HepG2 (cell line): ENCODE data around the gene GON4L. TPM values are rescaled to one million over a fixed set of nuclear protein-coding genes. Genes with fewer than 3 reads are reported as not detected.

ENCODE experiments used
- ATAC-seq: fragments of 200-7000 bp; cut with Tn5 transposase; 3 replicates; pipeline ENCODE4 v1.9.1; 2020; ENCODE audit warnings: mild to moderate bottlenecking, moderate library complexity
- BruUV-seq: library from RNA; stranded (reverse); fragments of 400-500 nt; replicated peaks from 2 replicates; lab custom pipeline; 2021; lab: Mats Ljungman, UMichigan
- CTCF ChIA-PET: fragments of 300-600 bp; formaldehyde crosslinking; extraction: SDS; loops from one replicate; lab custom pipeline; 2021; ENCODE audit warnings: low total read pairs, inconsistent platforms, low intra/inter-chr PET ratio; lab: Yijun Ruan, JAX
- POLR2A ChIA-PET: fragments of 350-600 bp; sonication (Branson Sonifier 250); formaldehyde crosslinking; loops from one replicate; lab custom pipeline; 2020; ENCODE audit warnings: antibody characterized with exemption, inconsistent platforms; lab: Yijun Ruan, JAX
- DNase-seq: peaks from one replicate; pipeline ENCODE4 v3.0.0-alpha.2; 2015; ENCODE audit warnings: low spot score
- FAIRE-seq: peaks from 3 replicates; lab custom pipeline; 2011; peaks lifted over from hg19 to GRCh38; lab: Jason Lieb, UNC
- H2AFZ ChIP-seq: one replicate; pipeline ENCODE4 v1.6.1; 2011; ENCODE audit warnings: low read length, inconsistent platforms
- H3K27ac ChIP-seq: fragments of 300-600 bp; 3 replicates; pipeline ENCODE4 v1.8.0; 2011; ENCODE audit warnings: mixed run types, mild to moderate bottlenecking, mixed read lengths, low read length, inconsistent platforms; ENCODE audit not compliant: insufficient read depth; ENCODE audit errors: extremely low read length
- H3K27me3 ChIP-seq, 2 experiments: fragments of 200-600 bp in 1 of 2; 2 replicates in 1 of 2; 3 replicates in 1 of 2; pipeline versions ENCODE4 v1.6.0 to v1.8.0; 2011; ENCODE audit warnings: low read length in 2 of 2, mild to moderate bottlenecking in 2 of 2, moderate library complexity in 2 of 2, inconsistent platforms in 1 of 2; ENCODE audit not compliant: insufficient read depth in 2 of 2, control insufficient read depth in 1 of 2
- H3K36me3 ChIP-seq, 2 experiments: fragments of 200-600 bp in 1 of 2; replicated peaks in 1 of 2; 2 replicates in 1 of 2; 3 replicates in 1 of 2; pipeline versions ENCODE4 v1.5.1 to v1.8.0; 2011; ENCODE audit warnings: low read length in 2 of 2, inconsistent platforms in 1 of 2; ENCODE audit not compliant: insufficient read depth in 2 of 2, control insufficient read depth in 1 of 2
- H3K4me1 ChIP-seq: 2 replicates; pipeline ENCODE4 v1.5.1; 2012; ENCODE audit warnings: low read length, inconsistent platforms; ENCODE audit not compliant: insufficient read depth
- H3K4me2 ChIP-seq: 2 replicates; pipeline ENCODE4 v1.6.0; 2011; ENCODE audit warnings: low read depth, low read length, inconsistent platforms
- H3K4me3 ChIP-seq, 3 experiments: fragments of 200-600 bp in 1 of 3; sonication (generic), shearing (Covaris generic) in 1 of 3; replicated peaks in 1 of 3; 2 replicates each; pipeline ENCODE4 v1.5.1; 2011 to 2016; ENCODE audit warnings: low read length in 3 of 3, inconsistent platforms in 2 of 3, low read depth in 2 of 3, mild to moderate bottlenecking in 2 of 3, control low read depth in 1 of 3, mixed read lengths in 1 of 3; ENCODE audit not compliant: insufficient read depth in 1 of 3
- H3K79me2 ChIP-seq: one replicate; pipeline ENCODE4 v1.6.1; 2011; ENCODE audit warnings: low read length, inconsistent platforms; ENCODE audit not compliant: insufficient read depth
- H3K9ac ChIP-seq: 2 replicates; pipeline ENCODE4 v1.6.0; 2011; ENCODE audit warnings: mild to moderate bottlenecking, low read depth, low read length, inconsistent platforms; ENCODE audit not compliant: insufficient read depth
- H3K9me3 ChIP-seq: 2 replicates; pipeline ENCODE4 v1.5.1; 2012; ENCODE audit warnings: mild to moderate bottlenecking, low read length
- H4K20me1 ChIP-seq: 2 replicates; pipeline ENCODE4 v1.6.0; 2011; ENCODE audit warnings: inconsistent platforms, mild to moderate bottlenecking, low read length, moderate library complexity; ENCODE audit not compliant: insufficient read depth
- ARNT2 ChIP-seq: sonication (generic); formaldehyde crosslinking; IDR thresholded peaks from 2 replicates; pipeline ENCODE4 v1.8.0; 2022; ENCODE audit warnings: mild to moderate bottlenecking, low read depth, missing genetic modification reagents, moderate library complexity
- CCAR2 ChIP-seq: fragments of 200-400 bp; formaldehyde crosslinking; optimal IDR thresholded peaks from 2 replicates; pipeline ENCODE3; 2018; ENCODE audit warnings: low read depth, mild to moderate bottlenecking, low read length, moderate library complexity
- CREM ChIP-seq, 2 experiments: sonication (generic) in 1 of 2; formaldehyde crosslinking in 1 of 2; IDR thresholded peaks; 2 replicates each; pipeline versions ENCODE4 v1.4.0 to v1.6.1; 2016 to 2020; ENCODE audit warnings: antibody characterized with exemption in 1 of 2, mild to moderate bottlenecking in 1 of 2, missing genetic modification reagents in 1 of 2
- MED1 ChIP-seq: sonication (generic); formaldehyde crosslinking; IDR thresholded peaks from 2 replicates; pipeline ENCODE4 v1.4.0; 2020; ENCODE audit warnings: missing genetic modification reagents
- NFATC3 ChIP-seq: sonication (generic); formaldehyde crosslinking; IDR thresholded peaks from 2 replicates; pipeline ENCODE4 v1.5.1; 2020; ENCODE audit warnings: mild to moderate bottlenecking, missing genetic modification reagents
- SRSF9 ChIP-seq: fragments of 200-400 bp; formaldehyde crosslinking; IDR thresholded peaks from 2 replicates; pipeline ENCODE4 v1.6.1; 2018; ENCODE audit warnings: borderline replicate concordance, mild to moderate bottlenecking, low read depth, low read length; ENCODE audit not compliant: insufficient read depth, poor library complexity, severe bottlenecking
- WIZ ChIP-seq: sonication (generic); formaldehyde crosslinking; IDR thresholded peaks from 2 replicates; pipeline ENCODE4 v1.5.1; 2020; ENCODE audit warnings: mild to moderate bottlenecking, missing genetic modification reagents
- ZNF564 ChIP-seq: sonication (generic); formaldehyde crosslinking; IDR thresholded peaks from 2 replicates; pipeline ENCODE4 v1.8.1; 2023; ENCODE audit warnings: mild to moderate bottlenecking, missing genetic modification reagents
- ZNF674 ChIP-seq: sonication (generic); formaldehyde crosslinking; IDR thresholded peaks from 2 replicates; pipeline ENCODE4 v1.5.0; 2020; ENCODE audit warnings: low read depth, mild to moderate bottlenecking, missing genetic modification reagents
- WGBS: methylation state at CpG from one replicate; pipeline ENCODE4 v1.1.6; 2017; ENCODE audit warnings: low lambda C conversion rate; 5-methylcytosine and 5-hydroxymethylcytosine counted together
- in situ Hi-C: cut with HindIII; loops from 2 replicates; pipeline ENCODE4 v1.10.0; 2017; ENCODE audit warnings: low pct_unique_long_range_greater_than_20kb; ENCODE audit not compliant: extremely low pct_ligation_motif_present
- intact Hi-C: fragments of 100-400 bp; cut with micrococcal nuclease; formaldehyde crosslinking; loops from one replicate; pipeline ENCODE4 v1.10.0; 2022; ENCODE audit not compliant: unreplicated experiment
- polyA plus RNA-seq, 8 experiments: library from polyadenylated mRNA; depleted of rRNA in 3 of 8; stranded (reverse) in 7 of 8; unstranded in 1 of 8; fragments of >200 nt; fragmentation: Illumina TruSeq in 4 of 8; extraction: Trizol in 4 of 8; gene quantifications; 2 replicates each; pipeline versions ENCODE4 v1.2.1 to v1.2.3, GENCODE V29; 2011 to 2016; ENCODE audit warnings: low read depth in 4 of 8, missing spikeins in 1 of 8, mixed read lengths in 1 of 8; ENCODE audit not compliant: insufficient read depth in 1 of 8
- total RNA-seq, 5 experiments: library from RNA; depleted of rRNA; stranded (reverse); fragments of >200 nt; fragmentation: Illumina TruSeq; extraction: Trizol; gene quantifications; 2 replicates each; pipeline ENCODE4 v1.2.3, GENCODE V29; 2016; ENCODE audit warnings: low read depth in 1 of 5
- TF ChIP-seq, protein P1 (sequence below): sonication (generic); formaldehyde crosslinking; IDR thresholded peaks from 2 replicates; pipeline ENCODE4 v1.4.0; 2020; ENCODE audit warnings: missing genetic modification reagents
- TF ChIP-seq, protein P2 (sequence below): sonication (generic); formaldehyde crosslinking; IDR thresholded peaks from 2 replicates; pipeline ENCODE4 v1.8.1; 2023; ENCODE audit warnings: missing genetic modification reagents, inconsistent platforms, borderline replicate concordance

GON4L gene
- total and polyA plus RNA-seq, 2 of the 13 experiments (the other 11 are each of a cell fraction or from before 2014, with no cell fraction given), result 14.6 to 19.6 TPM

DNA sequence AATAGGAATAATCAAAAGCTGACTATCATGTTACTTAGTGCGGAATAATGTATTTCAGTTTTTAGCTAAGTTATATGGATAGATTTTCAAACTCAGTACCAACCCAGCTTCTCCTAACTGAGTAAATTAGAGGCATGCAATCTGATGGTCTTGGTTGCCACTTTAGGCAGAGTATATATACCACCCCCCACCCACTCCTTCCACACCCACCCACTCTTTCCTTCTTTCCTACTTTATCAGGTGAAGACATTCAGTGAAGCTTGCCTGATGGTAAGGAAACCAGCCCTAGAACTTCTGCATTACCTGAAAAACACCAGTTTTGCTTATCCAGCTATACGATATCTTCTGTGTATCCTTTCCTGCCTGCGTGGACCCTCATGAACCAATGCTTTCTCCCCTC is 131.9 kb downstream of the GON4L start:
- no peak overlapping the region for H3K27ac ChIP-seq
- CTCF ChIA-PET, result no interaction called here
- DNase-seq, result no peak
- no peaks in the 10 kb centered on the region for H3K27me3 ChIP-seq
- POLR2A ChIA-PET, result no interaction called here
- peaks cover 2 to 32% of the 10 kb centered on the region in 2 experiments; a peak in 3 of 5 replicates for H3K36me3 ChIP-seq
- H3K9ac ChIP-seq, result no peak overlapping the region
- no peaks in the 10 kb centered on the region for H4K20me1 ChIP-seq
- H3K4me2 ChIP-seq, result no peak overlapping the region
- TF ChIP-seq ZNF674 (CRISPR knock-in tag), result no peak
- TF ChIP-seq CCAR2, result no peak
- TF ChIP-seq ZNF564, result no peak
- TF ChIP-seq, protein P1, sequence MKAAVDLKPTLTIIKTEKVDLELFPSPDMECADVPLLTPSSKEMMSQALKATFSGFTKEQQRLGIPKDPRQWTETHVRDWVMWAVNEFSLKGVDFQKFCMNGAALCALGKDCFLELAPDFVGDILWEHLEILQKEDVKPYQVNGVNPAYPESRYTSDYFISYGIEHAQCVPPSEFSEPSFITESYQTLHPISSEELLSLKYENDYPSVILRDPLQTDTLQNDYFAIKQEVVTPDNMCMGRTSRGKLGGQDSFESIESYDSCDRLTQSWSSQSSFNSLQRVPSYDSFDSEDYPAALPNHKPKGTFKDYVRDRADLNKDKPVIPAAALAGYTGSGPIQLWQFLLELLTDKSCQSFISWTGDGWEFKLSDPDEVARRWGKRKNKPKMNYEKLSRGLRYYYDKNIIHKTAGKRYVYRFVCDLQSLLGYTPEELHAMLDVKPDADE (CRISPR knock-in tag), result no peak
- no peak for TF ChIP-seq NFATC3
- TF ChIP-seq ARNT2 (CRISPR knock-in tag), result no peak
- TF ChIP-seq MED1 (CRISPR knock-in tag), result no peak
- no peak for TF ChIP-seq WIZ
- TF ChIP-seq, protein P2, sequence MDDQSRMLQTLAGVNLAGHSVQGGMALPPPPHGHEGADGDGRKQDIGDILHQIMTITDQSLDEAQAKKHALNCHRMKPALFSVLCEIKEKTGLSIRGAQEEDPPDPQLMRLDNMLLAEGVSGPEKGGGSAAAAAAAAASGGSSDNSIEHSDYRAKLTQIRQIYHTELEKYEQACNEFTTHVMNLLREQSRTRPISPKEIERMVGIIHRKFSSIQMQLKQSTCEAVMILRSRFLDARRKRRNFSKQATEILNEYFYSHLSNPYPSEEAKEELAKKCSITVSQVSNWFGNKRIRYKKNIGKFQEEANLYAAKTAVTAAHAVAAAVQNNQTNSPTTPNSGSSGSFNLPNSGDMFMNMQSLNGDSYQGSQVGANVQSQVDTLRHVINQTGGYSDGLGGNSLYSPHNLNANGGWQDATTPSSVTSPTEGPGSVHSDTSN, result no peak
- no peak for TF ChIP-seq CREM (IDR thresholded peaks at IDR 0.05)
- TF ChIP-seq CREM (CRISPR knock-in tag; IDR thresholded peaks at IDR 0.05), result no peak
- no peak for TF ChIP-seq SRSF9
- no peak for FAIRE-seq
- no peak for ATAC-seq
- H3K9me3 ChIP-seq, result no peaks in the 10 kb centered on the region
- no peaks in the 10 kb centered on the region for H3K79me2 ChIP-seq
- intact Hi-C loops, result no loop called here
- in situ Hi-C loops, result no loop called here
- BruUV-seq, result no TSS peak
- whole genome bisulfite sequencing, result 98% methylated on average over 3 of the region's 3 CpGs
- H2AFZ ChIP-seq, result no peak overlapping the region
- H3K4me3 ChIP-seq, result no peak overlapping the region
- H3K4me1 ChIP-seq, result peaks cover 18% of the 10 kb centered on the region
